Kidney (tissue), 14 donors: ENCODE data around the gene TRIM47. TPM values are rescaled to one million over a fixed set of nuclear protein-coding genes. Genes with fewer than 3 reads are reported as not detected.

Source experiments
- DNase-seq, 5 donors: peaks; one replicate each; pipeline ENCODE4 v3.0.0-alpha.2; 2013 to 2020
- FAIRE-seq: peaks from 2 replicates; lab custom pipeline; 2012; peaks lifted over from hg19 to GRCh38; lab: Jason Lieb, UNC
- H3K27ac ChIP-seq, 2 donors: one replicate each; pipeline ENCODE4 v1.7.0; 2013; ENCODE audit warnings: low read depth in 2 of 2, low read length in 2 of 2, inconsistent platforms in 1 of 2
- H3K27me3 ChIP-seq: one replicate; pipeline ENCODE4 v1.7.1; 2013; ENCODE audit warnings: low read length, inconsistent platforms; ENCODE audit not compliant: control insufficient read depth, insufficient read depth
- H3K36me3 ChIP-seq, 3 donors: one replicate each; pipeline versions ENCODE4 v1.7.0 to v1.7.1; 2013; ENCODE audit warnings: low read length in 3 of 3, control low read depth in 1 of 3, inconsistent platforms in 1 of 3; ENCODE audit not compliant: insufficient read depth in 3 of 3, control insufficient read depth in 2 of 3
- H3K4me1 ChIP-seq, 3 donors: one replicate each; pipeline versions ENCODE4 v1.7.0 to v1.7.1; 2013; ENCODE audit warnings: low read length in 3 of 3, inconsistent platforms in 1 of 3, low read depth in 1 of 3; ENCODE audit not compliant: control insufficient read depth in 2 of 3, insufficient read depth in 2 of 3
- H3K4me3 ChIP-seq, 3 donors: one replicate each; pipeline versions ENCODE4 v1.7.0 to v1.8.1; 2013; ENCODE audit warnings: low read length in 3 of 3, control low read depth in 1 of 3, inconsistent platforms in 1 of 3
- H3K9ac ChIP-seq, 3 donors: one replicate each; pipeline versions ENCODE4 v1.7.0 to v1.7.1; 2013; ENCODE audit warnings: low read length in 3 of 3, control low read depth in 1 of 3, inconsistent platforms in 1 of 3
- H3K9me3 ChIP-seq, 3 donors: one replicate each; pipeline versions ENCODE4 v1.7.0 to v1.7.1; 2013; ENCODE audit warnings: low read length in 3 of 3, control low read depth in 1 of 3, inconsistent platforms in 1 of 3; ENCODE audit not compliant: control insufficient read depth in 2 of 3, insufficient read depth in 1 of 3
- intact Hi-C: fragments of 100-400 bp; cut with DNase I; formaldehyde crosslinking; loops from one replicate; pipeline ENCODE4 v1.11.1; 2022
- polyA plus RNA-seq: library from polyadenylated mRNA; stranded (reverse); fragments of 350-450 nt; fragmentation: Illumina TruSeq; extraction: RNeasy Lipid Tissue Mini Kit (QIAGEN cat#74804); gene quantifications from one replicate; pipeline ENCODE4 v1.2.3, GENCODE V29; 2014; ENCODE audit warnings: low read depth, low replicate concordance; ENCODE audit not compliant: insufficient read depth
- total RNA-seq: library from RNA; stranded (reverse); fragmentation: NEBNext Ultra II Directional; extraction: Animal tissue kit (Norgen Biotek cat#: 25700); gene quantifications from one replicate; pipeline ENCODE4 v1.2.1, GENCODE V29; 2021
- TF ChIP-seq, protein P1 (sequence below): IDR thresholded peaks from 3 replicates; pipeline ENCODE4 v1.5.1; 2012; ENCODE audit warnings: mild to moderate bottlenecking, moderate library complexity, borderline replicate concordance; ENCODE audit not compliant: insufficient read depth; ENCODE audit errors: extremely low read depth
- donor health status: control.
- donor health status: control.
- donor health status: control.
- donor health status: control.
- donor health status: control.
- donor health status: DM: yes; HTN: yes; CAD: no.
- donor health status: Normal renal cell carcinoma (clear cell type).

TRIM47 gene
- total and polyA plus RNA-seq, 2 donors from 2014 or later: 95.0 to 118 TPM

GRCh38 chr17:75909051-75909811 lies 30.9 kb upstream of the TRIM47 start:
- intact Hi-C loops: no loop called here

DNA sequence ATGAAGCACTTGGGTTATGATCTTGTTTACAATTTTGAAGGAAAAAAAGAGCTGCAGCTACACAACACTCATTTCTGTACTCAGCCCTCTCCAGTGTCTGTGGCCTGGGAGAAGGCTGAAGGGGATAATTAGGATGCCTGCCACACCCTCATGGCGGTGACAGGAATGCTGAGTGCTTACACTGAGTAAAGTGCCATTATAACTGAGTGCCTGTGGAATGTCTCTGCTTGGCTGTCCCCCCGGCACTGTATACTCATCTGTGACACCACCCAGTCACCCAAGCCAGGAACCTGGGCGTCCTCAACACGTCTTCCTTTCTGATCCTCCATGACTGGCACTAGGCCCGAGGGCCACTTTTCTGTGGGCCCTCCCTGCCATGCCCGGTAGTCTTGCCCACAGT lies 29.8 kb upstream of the TRIM47 start:
- Histone ChIP-seq H3K27me3 (no peaks in the 10 kb centered on the region), H3K4me1 (peaks cover 0 to 3% (median 0%) of the 10 kb centered on the region in 3 donors), H3K9ac (no peak overlapping the region), H3K4me3 (no peak overlapping the region), H3K9me3 (no peaks in the 10 kb centered on the region), H3K36me3 (peaks cover 0 to 3% (median 0%) of the 10 kb centered on the region in 3 donors), H3K27ac (no peak overlapping the region)
- no peak for FAIRE-seq
- no peak for DNase-seq
- TF ChIP-seq, protein P1, sequence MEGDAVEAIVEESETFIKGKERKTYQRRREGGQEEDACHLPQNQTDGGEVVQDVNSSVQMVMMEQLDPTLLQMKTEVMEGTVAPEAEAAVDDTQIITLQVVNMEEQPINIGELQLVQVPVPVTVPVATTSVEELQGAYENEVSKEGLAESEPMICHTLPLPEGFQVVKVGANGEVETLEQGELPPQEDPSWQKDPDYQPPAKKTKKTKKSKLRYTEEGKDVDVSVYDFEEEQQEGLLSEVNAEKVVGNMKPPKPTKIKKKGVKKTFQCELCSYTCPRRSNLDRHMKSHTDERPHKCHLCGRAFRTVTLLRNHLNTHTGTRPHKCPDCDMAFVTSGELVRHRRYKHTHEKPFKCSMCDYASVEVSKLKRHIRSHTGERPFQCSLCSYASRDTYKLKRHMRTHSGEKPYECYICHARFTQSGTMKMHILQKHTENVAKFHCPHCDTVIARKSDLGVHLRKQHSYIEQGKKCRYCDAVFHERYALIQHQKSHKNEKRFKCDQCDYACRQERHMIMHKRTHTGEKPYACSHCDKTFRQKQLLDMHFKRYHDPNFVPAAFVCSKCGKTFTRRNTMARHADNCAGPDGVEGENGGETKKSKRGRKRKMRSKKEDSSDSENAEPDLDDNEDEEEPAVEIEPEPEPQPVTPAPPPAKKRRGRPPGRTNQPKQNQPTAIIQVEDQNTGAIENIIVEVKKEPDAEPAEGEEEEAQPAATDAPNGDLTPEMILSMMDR: no peak
- intact Hi-C loops: no loop called here

More at GRCh38 chr17:75909051-75909811, 30.9 kb upstream of the TRIM47 start:
- Histone ChIP-seq H3K4me1 (no peaks in the 10 kb centered on the region), H3K27ac (no peak overlapping the region), H3K36me3 (peaks cover 0 to 3% (median 0%) of the 10 kb centered on the region in 3 donors), H3K4me3 (no peak overlapping the region), H3K27me3 (no peaks in the 10 kb centered on the region), H3K9ac (no peak overlapping the region), H3K9me3 (no peaks in the 10 kb centered on the region)
- TF ChIP-seq, protein P1: no peak
- peak in 1 of 5 donors; percentile 32 for DNase-seq
- no peak for FAIRE-seq

- Histone ChIP-seq H3K4me3 (no peak overlapping the region), H3K9me3 (no peaks in the 10 kb centered on the region), H3K36me3 (peaks cover 0 to 7% (median under 1%) of the 10 kb centered on the region in 3 donors), H3K9ac (no peak overlapping the region), H3K27me3 (no peaks in the 10 kb centered on the region), H3K4me1 (peaks cover 0 to 3% (median 0%) of the 10 kb centered on the region in 3 donors), H3K27ac (no peak overlapping the region)
- TF ChIP-seq, protein P1: no peak
- DNase-seq (no peak), FAIRE-seq (no peak)
- intact Hi-C loops: no loop called here
These were observed 27.9 kb upstream of the TRIM47 start for GRCh38 chr17:75906143-75906884.
